Activated T-cell treated with anti-CD3 and anti-CD28 coated beads for 1 hour (primary cell): ENCODE results near the gene HECTD1.
"Not testable (repeated sequence)": the region's sequence is repeated elsewhere in the genome, so short reads cannot be mapped to it uniquely, and the experiment has no call there.

Source experiments
- DNase-seq: peaks from one replicate; pipeline ENCODE4 v3.0.0-alpha.2; 2020; ENCODE audit warnings: low read depth

Gene HECTD1

DNA sequence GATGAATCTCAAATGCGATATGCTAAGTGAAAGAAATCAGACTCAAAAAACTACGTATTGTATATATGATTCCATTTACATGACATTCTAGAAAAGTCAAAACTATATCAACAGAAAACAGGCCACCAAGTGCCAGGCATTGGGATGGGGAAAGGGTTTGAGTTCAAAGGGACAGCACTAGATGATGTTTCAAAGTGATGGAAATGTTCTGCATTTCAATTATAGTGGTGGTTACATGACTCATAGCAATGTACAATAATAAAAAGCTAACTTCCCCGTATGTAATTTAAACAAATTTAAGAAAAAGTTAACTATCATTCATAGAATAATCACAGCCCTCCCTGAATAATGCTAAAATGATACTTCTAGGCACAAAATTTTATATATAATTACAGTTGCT lies 13.5 kb downstream of the HECTD1 start:
- no peak for DNase-seq

DNA sequence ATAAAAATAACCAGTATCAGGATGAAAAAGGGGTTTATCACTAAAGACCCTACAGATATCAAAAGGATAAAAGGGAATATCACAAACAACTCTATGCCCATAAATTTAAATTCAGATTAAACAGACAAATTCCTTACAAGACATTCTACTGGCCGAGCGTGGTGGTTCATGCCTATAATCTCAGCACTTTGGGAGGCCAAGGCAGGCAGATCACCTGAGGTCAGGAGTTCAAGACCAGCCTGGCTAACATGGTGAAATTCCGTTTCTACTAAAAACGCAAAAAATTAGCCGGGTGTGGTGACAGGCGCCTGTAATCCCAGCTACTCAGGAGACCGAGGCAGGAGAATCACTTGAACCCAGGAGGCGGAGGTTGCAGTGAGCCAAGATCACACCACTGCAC lies 15.0 kb downstream of the HECTD1 start:
- DNase-seq = not testable (repeated sequence)

DNA sequence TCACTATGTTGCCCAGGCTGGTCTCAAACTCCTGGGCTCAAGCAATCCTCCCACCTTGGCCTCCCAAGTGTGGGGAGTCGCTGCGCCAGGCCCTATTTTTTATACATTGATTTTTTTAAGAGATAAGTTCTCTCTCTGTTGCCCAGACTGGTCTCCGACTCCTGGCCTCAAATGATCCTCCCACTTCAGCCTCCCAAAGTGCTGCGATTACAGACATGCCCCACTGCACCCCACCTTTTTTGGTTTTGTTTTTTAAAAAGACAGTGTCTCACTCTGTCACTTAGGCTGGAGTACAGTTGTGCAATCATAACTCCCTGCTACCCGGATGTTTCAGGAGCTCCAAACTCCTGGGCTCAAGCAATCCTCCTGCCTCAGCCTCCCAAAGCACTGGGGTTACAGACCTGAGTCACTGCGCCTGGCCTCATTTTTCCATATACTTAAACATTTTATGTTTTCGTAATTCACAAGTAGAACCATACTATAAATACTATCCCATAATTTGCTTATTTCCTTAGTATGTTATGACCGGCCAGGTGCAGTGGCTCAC lies 16.8 kb downstream of the HECTD1 start:
- DNase-seq = no peak

DNA sequence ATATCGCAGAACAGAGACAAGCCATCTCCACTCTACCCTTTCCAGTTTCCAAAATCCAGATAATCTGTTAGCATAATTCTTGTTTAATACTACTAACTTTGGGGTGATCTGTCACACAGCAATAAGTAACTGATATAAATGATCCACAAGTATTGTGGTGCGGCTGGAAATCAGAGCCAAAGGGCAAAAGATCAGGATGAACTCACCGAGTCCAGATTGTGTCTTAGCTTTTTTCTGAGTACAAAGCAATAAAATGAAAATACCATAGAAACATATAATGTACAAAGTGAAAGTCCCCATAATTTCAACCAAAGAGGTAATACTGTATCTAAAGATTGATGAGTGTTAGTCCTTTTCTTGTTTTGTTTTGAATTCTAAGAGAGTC lies 17.4 kb downstream of the HECTD1 start:
- DNase-seq = no peak

DNA sequence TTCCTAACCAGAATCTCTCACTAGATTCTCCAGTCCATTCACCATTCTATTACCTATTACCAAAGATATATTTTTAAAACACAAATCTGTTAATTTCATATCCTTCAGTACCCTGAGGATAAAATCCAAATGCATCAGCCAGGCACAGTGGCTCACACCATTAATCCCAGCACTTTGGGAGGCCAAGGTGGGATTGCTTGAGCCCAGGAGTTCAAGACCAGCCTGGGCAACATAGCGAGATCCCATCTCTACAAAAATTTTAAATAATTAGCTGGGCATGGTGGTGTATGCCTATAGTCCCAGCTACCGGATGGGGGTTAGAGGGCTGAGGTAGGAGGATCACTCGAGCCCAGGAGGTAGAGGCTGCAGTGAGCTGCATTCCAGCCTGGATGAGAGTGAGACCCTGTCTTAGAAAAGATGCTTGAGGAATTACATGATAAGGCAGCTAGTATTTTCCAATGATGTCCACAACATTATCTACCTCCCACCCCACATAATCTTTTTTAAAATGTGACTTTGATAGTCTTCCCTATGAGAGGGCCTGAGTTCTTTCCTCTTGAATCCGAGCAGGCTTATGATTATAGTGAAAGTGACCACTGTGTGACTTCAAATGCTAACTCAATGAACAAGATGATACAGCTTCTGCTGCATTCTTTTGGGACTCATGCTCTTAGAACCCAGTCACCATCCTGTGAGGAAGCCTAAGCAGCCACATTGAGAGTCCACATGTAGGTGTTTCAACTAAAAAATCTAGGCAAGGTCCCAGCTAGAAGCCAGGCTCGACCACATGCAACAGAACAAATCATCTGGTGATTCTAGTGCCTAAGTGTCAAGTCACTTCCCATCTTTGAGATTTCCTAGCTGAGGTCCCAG lies 18.0 kb downstream of the HECTD1 start:
- DNase-seq = no peak

DNA sequence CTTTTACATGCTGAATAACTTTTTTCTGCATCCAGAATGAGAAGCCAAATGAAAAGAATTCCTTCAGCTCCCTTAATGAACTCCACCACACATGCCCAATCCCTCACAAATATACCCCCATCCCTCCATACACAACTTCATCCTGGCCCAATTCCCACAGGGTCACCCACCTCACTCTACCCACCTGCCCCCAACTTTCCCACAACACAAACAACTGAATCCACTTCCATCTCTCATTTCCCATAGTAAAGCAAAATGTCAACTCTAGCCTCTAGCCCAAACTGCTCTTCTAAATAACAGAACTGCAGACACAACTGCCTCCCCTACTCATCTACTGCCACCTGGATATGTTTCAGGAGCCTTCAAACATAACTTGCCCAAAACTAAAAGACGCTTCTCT lies 18.8 kb downstream of the HECTD1 start:
- no peak for DNase-seq

DNA sequence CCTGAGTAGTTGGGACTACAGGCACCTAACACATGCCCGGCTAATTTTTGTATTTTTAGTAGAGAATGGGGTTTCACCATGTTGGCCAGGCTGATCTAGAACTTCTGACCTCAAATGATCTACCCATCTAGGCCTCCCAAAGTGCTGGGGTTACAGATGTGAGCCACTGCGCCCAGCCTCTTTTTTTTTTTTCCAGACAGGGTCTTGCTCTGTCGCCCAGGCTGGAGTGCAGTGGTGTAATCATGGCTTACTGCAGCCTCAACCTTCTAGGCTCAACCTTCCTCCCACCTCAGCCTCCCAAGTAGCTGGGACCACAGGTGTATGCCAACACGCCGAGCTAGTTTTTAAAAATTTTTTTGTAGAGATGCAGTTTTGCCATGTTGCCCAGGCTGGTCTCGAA lies 25.6 kb downstream of the HECTD1 start:
- not testable (repeated sequence) for DNase-seq

DNA sequence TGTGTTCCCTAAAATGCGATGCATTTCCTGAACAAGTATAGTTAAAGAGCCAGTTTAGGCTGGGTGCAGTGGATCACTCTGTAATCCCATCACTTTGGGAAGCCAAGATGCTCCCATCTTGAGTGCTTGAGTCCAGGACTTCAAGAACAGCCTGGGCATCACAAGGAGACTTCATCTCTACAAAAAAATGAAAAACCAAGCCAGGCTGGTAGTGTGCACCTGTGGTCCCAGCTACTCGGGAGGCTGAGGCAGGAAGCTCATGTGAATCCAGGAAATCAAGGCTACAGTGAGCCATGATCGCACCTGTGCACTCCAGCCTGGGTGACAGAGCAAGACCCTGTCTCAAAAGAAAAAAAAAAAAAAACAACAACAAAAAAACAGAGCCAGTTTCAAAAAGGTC lies 26.3 kb downstream of the HECTD1 start:
- DNase-seq = no peak

DNA sequence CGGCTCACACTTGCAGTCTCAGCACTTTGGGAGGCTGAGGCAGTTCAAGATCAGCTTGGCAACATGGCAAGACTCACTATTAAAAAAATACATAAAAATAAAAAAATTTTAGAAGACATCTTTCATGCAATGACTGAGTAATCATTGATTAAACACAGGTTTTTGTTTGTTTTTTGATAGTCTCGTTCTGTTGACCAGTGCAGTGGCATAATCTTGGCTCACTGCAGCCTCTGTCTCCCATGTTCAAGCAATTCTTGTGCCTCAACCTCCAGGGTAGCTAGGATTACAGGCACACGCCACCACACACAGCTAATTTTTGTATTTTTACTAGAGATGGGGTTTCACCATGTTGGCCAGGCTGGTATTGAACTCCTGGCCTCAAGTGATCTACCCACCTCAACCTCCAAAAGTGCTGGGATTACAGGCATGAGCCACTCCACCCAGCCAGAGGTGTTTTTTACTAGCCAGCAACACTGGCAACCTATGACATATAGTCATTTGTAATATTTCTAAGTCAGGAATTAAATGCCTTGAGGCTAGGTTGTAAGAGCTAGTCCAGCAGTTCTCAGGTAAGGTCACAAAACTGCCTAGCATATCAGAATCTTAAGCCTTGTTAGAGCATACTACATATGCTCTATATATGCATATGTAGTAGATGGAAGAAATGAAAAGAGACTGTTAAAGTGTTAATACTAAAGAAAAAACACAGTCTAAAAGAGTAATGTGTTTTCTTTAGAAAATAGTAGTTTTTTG lies 27.1 kb downstream of the HECTD1 start:
- no peak for DNase-seq

DNA sequence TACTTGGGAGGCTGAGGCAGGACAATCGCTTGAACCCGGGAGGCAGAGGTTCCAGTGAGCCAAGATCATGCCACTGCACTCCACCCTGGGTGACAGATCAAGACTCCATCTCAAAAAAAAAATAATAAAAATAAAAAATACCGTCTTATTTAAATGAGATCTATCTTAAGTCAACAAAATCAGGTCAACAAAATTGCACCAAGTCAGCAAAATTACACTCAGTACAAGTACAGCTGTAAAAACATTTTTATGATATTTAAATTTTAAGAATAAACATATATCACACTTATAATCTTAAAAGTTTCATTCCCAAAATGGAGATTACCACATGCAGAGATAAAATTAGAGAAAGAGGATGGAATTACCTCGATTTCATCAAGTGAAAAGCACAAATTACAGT lies 33.2 kb downstream of the HECTD1 start:
- DNase-seq = no peak

DNA sequence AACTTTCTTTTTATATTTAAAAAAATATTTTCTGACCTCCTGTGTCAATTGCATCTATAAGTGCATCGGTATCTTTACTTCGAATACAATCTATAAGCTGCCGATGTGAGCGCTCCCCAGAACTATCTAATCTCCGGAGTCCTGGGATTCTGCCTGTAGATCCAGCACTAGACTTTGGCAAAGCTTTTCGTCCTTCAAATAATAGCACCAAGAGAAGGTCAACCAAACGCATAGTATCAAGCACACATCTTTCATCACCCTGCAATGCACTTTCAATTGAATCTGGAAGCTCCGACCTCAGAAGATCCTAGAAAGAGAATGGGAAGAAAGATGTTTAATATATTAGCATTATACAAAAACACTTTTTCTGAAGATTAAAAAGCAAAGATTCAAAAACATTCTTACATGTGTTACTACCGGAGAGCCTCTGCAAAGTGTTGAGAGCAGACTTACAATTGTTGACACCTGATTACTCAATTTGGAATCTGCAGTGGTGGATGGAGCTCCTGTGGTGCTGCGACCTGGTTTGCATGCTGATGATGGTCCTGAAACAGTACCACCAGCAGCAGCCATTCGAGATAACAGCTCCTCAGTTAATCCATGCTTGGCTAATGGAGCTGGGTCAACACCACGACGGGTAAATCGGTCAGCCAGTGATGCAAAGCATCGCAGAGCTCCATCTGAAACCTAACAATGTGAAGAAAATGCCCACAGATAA lies 34.3 kb downstream of the HECTD1 start:
- no peak for DNase-seq

DNA sequence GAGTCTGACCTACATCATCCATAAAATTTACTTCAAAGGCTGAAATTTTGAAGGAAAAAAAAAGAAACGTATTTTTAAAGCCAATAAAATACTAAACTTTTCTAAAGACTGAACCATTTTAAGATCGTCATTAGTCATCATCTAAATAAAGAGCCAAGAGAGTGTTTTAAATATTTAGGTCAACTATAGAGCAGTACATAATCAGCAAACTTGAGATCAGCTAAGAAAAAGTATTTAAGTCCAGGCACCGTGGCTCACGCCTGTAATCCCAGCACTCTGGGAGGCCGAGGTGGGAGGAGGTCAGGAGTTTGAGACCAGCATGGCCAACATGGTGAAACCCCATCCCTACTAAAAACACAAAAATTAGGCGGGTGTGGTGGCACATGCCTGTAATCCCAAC lies 35.5 kb downstream of the HECTD1 start:
- no peak for DNase-seq

DNA sequence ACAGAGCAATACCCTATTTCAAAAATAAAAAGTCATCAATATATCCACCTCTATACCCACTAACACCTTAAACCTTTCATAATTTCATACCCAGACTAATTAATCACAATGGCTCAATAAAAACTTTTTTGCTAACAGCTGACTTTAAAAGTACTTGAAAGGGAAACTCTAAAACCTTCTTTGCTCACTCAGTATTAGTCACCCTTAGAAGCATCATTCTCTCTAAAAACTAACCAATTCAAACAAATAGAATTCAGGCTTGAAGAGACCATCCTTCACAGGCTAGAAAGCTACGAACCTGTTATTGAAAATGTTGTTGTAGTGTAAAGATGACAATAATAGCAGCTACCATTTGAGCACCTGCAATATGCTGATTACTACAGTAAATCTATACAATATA lies 37.2 kb downstream of the HECTD1 start:
- no peak for DNase-seq

DNA sequence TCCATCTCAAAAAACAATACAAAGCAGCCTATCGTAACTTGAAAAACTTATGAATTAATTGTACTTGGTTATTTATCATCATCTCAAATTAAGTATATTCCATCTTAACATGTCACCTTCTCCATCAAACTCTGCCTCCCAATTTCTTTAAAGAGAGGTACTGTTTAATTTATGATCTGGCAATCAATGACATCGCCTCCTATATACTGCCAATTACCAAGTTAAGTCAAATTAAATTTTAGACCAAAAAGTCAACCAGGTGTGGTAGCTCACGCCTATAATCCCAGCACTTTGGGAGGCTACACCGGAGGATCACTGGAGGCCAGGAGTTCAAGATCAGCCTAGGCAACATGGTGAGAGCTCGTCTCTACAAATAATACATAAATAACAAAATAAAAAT lies 37.7 kb downstream of the HECTD1 start:
- DNase-seq = no peak

DNA sequence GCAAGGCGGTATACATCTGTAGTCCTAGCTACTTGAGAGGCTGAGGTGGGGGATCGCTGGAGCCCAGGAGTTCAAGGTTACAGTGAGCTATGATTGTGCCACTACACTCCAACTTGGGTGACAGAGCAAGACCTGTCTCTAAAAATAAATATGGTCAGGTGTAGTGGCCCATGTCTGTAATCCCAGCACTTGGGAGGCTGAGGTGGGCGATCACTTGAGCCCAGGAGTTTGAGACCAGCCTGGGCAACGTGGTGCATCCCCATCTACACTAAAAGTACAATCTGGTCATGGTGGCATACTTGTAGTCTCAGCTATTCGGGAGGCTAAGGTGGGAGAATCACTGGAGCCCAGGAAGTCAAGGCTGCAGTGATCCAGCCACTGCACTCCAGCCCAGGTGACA lies 40.6 kb downstream of the HECTD1 start:
- DNase-seq = no peak

DNA sequence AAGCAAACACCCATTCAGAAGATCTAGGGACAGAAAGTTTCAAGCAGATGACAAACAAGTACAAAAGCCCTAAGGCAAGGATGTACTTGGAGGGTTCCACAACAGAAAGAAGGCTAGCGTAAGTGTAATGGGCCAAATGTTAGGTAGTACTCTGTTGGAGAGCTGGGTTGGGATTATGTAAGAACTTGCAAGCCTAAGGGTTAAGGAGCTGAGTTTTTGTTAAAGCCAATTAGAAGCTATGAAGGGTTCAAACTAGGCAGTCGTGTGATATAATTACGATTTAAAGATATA lies 41.4 kb downstream of the HECTD1 start:
- no peak for DNase-seq

DNA sequence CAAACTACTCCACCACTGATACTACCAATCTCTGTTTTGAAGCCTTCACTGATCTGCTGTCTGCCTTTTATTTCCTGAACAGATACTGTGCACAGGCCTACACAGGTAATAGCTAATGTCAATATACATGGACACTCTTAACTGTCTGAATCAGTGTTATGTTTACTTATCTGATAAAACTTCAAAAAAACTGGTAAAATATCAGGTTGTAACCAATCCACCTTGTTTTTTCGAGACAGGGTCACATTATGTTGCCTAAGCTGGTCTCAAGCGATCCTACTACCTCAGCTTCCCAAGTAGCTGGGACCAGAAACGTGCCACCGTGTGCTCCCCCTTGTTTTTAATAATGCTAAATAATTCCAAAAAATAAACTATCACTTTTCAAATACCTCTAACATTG lies 43.5 kb downstream of the HECTD1 start:
- no peak for DNase-seq

DNA sequence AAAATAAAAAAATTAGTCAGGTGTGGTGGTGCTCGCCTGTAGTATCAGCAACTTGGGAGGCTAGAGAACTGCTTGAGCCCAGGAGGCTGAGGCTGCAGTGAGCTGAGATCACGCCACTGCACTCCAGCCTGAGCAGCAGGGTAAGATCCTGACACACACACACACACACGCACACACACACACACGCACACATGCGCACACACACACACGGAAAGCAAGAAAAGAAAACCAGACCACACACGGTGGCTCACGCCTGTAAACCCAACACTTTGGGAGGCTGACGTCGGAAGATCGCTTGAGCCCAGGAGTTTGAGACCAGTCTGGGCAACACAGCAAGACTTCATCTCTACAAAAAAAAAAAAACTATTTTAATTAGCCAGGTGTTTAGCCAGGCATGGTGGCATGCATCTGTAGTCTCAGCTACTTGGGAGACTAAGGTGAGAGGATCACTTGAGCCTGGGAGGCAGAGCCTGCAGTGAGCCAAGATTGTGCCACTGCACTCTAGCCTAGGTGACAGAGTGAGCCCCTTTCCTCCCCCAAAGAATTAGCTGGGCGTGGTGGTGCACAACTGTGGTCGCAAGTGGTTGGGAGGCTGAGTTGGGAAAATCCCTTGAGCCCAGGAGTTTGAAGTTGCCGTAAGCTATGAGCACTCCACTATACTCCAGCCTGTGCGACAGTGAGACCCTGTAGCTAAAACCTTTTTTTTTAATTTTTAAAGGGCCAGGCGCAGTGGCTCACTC lies 44.5 kb downstream of the HECTD1 start:
- DNase-seq = no peak

DNA sequence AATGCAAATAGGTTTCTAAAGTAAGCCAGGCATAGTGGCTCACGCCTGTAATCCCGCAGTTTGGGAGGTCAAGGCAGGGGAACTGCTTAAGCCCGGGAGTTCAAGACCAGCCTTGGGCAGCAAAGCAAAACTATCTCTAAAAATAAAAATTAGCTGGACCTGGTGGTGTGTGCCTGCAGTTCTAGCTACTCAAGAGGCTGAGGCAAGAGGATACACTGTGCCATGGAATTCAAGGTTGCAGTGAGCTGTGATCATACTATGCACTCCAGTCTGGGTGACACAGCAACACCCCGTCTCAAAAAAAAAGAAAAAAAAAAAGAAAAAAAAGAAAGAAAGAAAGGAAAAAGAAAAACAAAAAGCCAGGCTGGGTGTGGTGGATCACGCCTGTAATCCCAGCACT lies 46.3 kb downstream of the HECTD1 start:
- no peak for DNase-seq

DNA sequence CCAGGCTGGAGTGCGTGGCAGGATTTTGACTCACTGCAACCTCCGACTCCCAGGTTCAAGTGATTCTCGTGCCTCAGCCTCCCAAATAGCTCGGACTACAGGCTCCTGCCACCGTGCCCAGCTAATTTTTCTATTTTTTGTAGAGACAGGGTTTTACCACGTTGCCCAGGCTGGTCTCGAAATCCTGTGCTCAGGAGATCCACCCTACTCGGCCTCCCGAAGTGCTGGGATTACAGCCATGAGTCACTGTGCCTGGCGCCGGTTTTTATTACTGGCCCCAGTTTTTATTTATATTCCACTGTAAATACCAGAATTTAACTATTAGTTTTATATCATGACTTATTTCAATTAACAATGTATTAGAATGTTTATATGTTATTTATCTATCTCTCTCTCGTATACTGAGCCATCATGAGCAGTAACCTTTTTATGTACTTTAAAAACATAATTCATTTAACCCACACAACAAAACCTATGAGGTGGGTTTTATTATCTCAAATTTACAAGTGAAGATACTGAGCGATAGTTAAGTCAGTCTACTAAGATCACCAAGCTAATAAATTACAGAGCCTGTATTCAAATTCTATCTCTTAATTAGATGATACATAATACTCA lies 47.8 kb downstream of the HECTD1 start:
- DNase-seq = no peak

DNA sequence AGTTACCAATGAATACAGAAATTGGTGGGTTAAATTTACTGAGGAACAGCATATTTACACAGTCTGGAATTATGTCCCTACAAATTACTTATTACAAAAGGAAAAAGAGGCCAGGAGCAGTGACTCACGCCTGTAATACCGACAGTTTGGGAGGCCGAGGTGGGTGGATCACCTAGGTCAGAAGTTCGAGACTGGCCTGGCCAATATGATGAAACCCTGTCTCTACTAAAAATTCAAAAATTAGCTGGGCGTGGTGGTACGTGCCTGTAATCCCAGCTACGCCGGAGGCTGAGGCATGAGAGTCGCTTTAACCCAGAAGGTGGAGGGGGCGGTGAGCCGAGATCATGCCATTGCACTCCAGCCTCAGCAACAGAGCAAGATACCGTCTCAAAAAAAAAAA lies 52.6 kb downstream of the HECTD1 start:
- no peak for DNase-seq
